Fibroblast of lung (primary cell): Measurements from ENCODE around the gene VASN.

Source experiments
- EZH2 ChIP-seq: IDR thresholded peaks from 2 replicates; pipeline ENCODE4 v1.5.1; 2012; ENCODE audit warnings: low read length, control low read depth, mild to moderate bottlenecking; ENCODE audit errors: missing control alignments
- TF ChIP-seq, protein P1 (sequence below), 2 donors: IDR thresholded peaks in 1 of 2; conservative IDR thresholded peaks in 1 of 2; 1 replicate in 1 of 2; 2 replicates in 1 of 2; pipeline ENCODE4 v1.5.1; 2011 to 2012; ENCODE audit warnings: low read length in 2 of 2, control low read depth in 1 of 2, inconsistent platforms in 1 of 2, low read depth in 1 of 2, mild to moderate bottlenecking in 1 of 2

DNA sequence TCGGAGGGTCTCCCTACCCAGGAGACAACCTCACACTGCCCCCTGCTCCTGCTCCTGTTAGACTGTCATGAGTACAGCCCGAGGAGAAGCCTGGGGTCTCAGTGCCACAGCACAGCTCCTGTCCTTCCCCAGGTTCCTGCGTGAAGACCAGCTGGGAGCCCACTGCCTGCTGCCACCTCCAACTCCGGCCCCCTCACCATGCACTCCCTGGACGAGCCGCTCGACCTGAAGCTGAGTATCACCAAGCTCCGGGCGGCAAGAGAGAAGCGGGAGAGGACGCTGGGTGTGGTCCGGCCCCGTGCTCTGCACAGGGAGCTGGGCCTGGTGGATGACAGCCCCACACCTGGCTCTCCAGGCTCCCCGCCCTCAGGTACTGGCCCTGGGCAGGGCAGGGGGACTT lies 39.6 kb upstream of the VASN start:
- TF ChIP-seq, protein P1, sequence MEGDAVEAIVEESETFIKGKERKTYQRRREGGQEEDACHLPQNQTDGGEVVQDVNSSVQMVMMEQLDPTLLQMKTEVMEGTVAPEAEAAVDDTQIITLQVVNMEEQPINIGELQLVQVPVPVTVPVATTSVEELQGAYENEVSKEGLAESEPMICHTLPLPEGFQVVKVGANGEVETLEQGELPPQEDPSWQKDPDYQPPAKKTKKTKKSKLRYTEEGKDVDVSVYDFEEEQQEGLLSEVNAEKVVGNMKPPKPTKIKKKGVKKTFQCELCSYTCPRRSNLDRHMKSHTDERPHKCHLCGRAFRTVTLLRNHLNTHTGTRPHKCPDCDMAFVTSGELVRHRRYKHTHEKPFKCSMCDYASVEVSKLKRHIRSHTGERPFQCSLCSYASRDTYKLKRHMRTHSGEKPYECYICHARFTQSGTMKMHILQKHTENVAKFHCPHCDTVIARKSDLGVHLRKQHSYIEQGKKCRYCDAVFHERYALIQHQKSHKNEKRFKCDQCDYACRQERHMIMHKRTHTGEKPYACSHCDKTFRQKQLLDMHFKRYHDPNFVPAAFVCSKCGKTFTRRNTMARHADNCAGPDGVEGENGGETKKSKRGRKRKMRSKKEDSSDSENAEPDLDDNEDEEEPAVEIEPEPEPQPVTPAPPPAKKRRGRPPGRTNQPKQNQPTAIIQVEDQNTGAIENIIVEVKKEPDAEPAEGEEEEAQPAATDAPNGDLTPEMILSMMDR (conservative IDR thresholded peaks at IDR 0.05 in 1 of 2, IDR thresholded peaks at IDR 0.05 in 1 of 2; ENCODE audit: low read depth in 1 of 2, low read length in 2 of 2), result no peak
- no peak for TF ChIP-seq EZH2
